Measurements from ENCODE around the gene SLC9A7.

- no peak for TF ChIP-seq CTCF (IDR thresholded peaks at IDR 0.05; ENCODE audit: extremely low read depth in 1 of 2, insufficient read depth in 1 of 2, low read depth in 1 of 2, low read length in 2 of 2)
- no peak for TF ChIP-seq POLR2AphosphoS5 (IDR thresholded peaks at IDR 0.05; ENCODE audit: insufficient read depth, low read depth, low read length)
- no peak for TF ChIP-seq EZH2 (IDR thresholded peaks at IDR 0.05; ENCODE audit: borderline replicate concordance, low read depth, low read length, severe bottlenecking)
- no peak for TF ChIP-seq POLR2A (IDR thresholded peaks at IDR 0.05; ENCODE audit: low read depth, low read length)
- no peak for TF ChIP-seq MYC (IDR thresholded peaks at IDR 0.05; ENCODE audit: low read depth, low read length)
- no peak for TF ChIP-seq JUN (IDR thresholded peaks at IDR 0.05; ENCODE audit: borderline replicate concordance, insufficient read depth, insufficient read length, low read depth)
Measured at GRCh38 chrX:46636223-46636622, 122.7 kb downstream of the SLC9A7 start.
